LNCaP clone FGC (cell line): ENCODE measurements around the gene DDO.
A peak's percentile ranks its signal among the peaks of the same experiment; 100 is the strongest.

Experiments used
- DNase-seq: peaks from one replicate; pipeline ENCODE4 v3.0.0-alpha.2; 2011; ENCODE audit warnings: low read depth
- H3K4me3 ChIP-seq: 2 replicates; pipeline ENCODE4 v1.5.1; 2011; ENCODE audit warnings: mild to moderate bottlenecking, low read depth, low read length, control low read depth
- CTCF ChIP-seq: IDR thresholded peaks from 2 replicates; pipeline ENCODE4 v1.5.1; 2012; ENCODE audit warnings: mild to moderate bottlenecking; ENCODE audit not compliant: control insufficient read depth, insufficient read depth; ENCODE audit errors: extremely low read depth

DDO gene

GRCh38 chr6:110392727-110393126 is 22.6 kb downstream of the DDO start:
- no peak for DNase-seq
- H3K4me3 ChIP-seq, result no peak overlapping the region
- no peak for TF ChIP-seq CTCF

GRCh38 chr6:110390404-110390803 is 25.0 kb downstream of the DDO start:
- no peak for TF ChIP-seq CTCF
- DNase-seq, result no peak
- no peak overlapping the region for H3K4me3 ChIP-seq

GRCh38 chr6:110389689-110390382 is 25.5 kb downstream of the DDO start:
- TF ChIP-seq CTCF, result no peak
- no peak overlapping the region for H3K4me3 ChIP-seq
- peak; percentile 69 for DNase-seq

GRCh38 chr6:110387986-110388385 is 27.4 kb downstream of the DDO start:
- TF ChIP-seq CTCF, result no peak
- DNase-seq, result no peak
- no peak overlapping the region for H3K4me3 ChIP-seq

- no peak for TF ChIP-seq CTCF
- DNase-seq, result no peak
- H3K4me3 ChIP-seq, result no peak overlapping the region
These were observed 29.9 kb downstream of the DDO start for GRCh38 chr6:110385458-110385863.

- DNase-seq, result no peak
These were observed 36.8 kb downstream of the DDO start for GRCh38 chr6:110378552-110378951.

More at GRCh38 chr6:110378552-110378951, 36.8 kb downstream of the DDO start:
- no peak overlapping the region for H3K4me3 ChIP-seq
- no peak for TF ChIP-seq CTCF
